HFFc6 (cell line): ENCODE data around the gene ULK4. TPM values are rescaled to one million over a fixed set of nuclear protein-coding genes. Genes with fewer than 3 reads are reported as not detected.
A peak's percentile ranks its signal among the peaks of the same experiment; 100 is the strongest.

Experiments
- DNase-seq: peaks from one replicate; pipeline ENCODE4 v3.0.0-alpha.2; 2018
- H3K27ac Mint-ChIP-seq: 2 replicates; pipeline ENCODE4 v1.8.0; 2020; ENCODE audit warnings: mild to moderate bottlenecking, mixed read lengths
- H3K27me3 Mint-ChIP-seq: 2 replicates; pipeline ENCODE4 v1.8.0; 2021; ENCODE audit warnings: mild to moderate bottlenecking, moderate library complexity, mixed read lengths; ENCODE audit not compliant: insufficient read depth
- H3K36me3 Mint-ChIP-seq: 2 replicates; pipeline ENCODE4 v1.8.0; 2021; ENCODE audit warnings: low read depth, mixed read lengths
- H3K4me1 Mint-ChIP-seq: 2 replicates; pipeline ENCODE4 v1.8.0; 2020; ENCODE audit warnings: low read depth, mixed read lengths
- H3K4me3 Mint-ChIP-seq: 2 replicates; pipeline ENCODE4 v1.8.0; 2020; ENCODE audit warnings: mild to moderate bottlenecking, moderate library complexity, mixed read lengths
- H3K9me3 Mint-ChIP-seq: 2 replicates; pipeline ENCODE4 v1.8.0; 2020; ENCODE audit warnings: mild to moderate bottlenecking, mixed read lengths
- CTCF ChIP-seq: fragments of 200-600 bp; sonication (generic); IDR thresholded peaks from 2 replicates; pipeline ENCODE4 v1.5.0; 2021; ENCODE audit warnings: antibody characterized with exemption, mild to moderate bottlenecking
- total RNA-seq, 6 experiments: library from RNA; stranded (reverse); fragmentation: NEBNext Ultra II Directional; extraction: Animal tissue kit (Norgen Biotek cat#: 25700); gene quantifications; 2 replicates in 1 of 6; 3 replicates in 5 of 6; pipeline ENCODE4 v1.2.3, GENCODE V29; 2021

The ULK4 gene
- total RNA-seq, 6 experiments from 2014 or later, result 6.0 to 8.6 (median 6.7) TPM

- H3K36me3 Mint-ChIP-seq, result peaks cover 12% of the 10 kb centered on the region; the same call in 1 of the 2 replicates
- no peak overlapping the region for H3K27ac Mint-ChIP-seq
- DNase-seq, result no peak
- peaks cover 2% of the 10 kb centered on the region for H3K27me3 Mint-ChIP-seq
- H3K9me3 Mint-ChIP-seq, result no peaks in the 10 kb centered on the region
- TF ChIP-seq CTCF, result no peak
- peaks cover 28% of the 10 kb centered on the region for H3K4me1 Mint-ChIP-seq
- peak overlapping the region; percentile 80 for H3K4me3 Mint-ChIP-seq
Observed at GRCh38 chr3:41198526-41198925, 763.4 kb downstream of the ULK4 start.

- H3K4me1 Mint-ChIP-seq, result peaks cover 23% of the 10 kb centered on the region
- H3K9me3 Mint-ChIP-seq, result no peaks in the 10 kb centered on the region
- DNase-seq, result no peak
- H3K27me3 Mint-ChIP-seq, result peaks cover 2% of the 10 kb centered on the region
- no peak overlapping the region for H3K27ac Mint-ChIP-seq
- peak overlapping the region; percentile 80; the same call in 1 of the 2 replicates for H3K4me3 Mint-ChIP-seq
- TF ChIP-seq CTCF, result no peak
- peaks cover 12% of the 10 kb centered on the region; the same call in 1 of the 2 replicates for H3K36me3 Mint-ChIP-seq
Observed at GRCh38 chr3:41198046-41198445, 763.9 kb downstream of the ULK4 start.

Other genes starting within 250 kb of the ULK4 start
- 10 to 100 TPM; 50.6 to 54.3 (median 52.3) TPM for gene TRAK1, start 129.3 kb upstream of the ULK4 start, total RNA-seq